T-helper 1 cell (primary cell): ENCODE measurements around the gene RBFOX1.

Experiments
- DNase-seq, 5 donors: peaks; one replicate each; pipeline ENCODE4 v3.0.0-alpha.2; 2012 to 2020
- total RNA-seq, 4 donors: gene quantifications; one replicate each; lab custom pipeline; 2026; lab: John Stamatoyannopoulos, UW

Gene RBFOX1
- total RNA-seq = 0 reads per million in 4 donors

DNA sequence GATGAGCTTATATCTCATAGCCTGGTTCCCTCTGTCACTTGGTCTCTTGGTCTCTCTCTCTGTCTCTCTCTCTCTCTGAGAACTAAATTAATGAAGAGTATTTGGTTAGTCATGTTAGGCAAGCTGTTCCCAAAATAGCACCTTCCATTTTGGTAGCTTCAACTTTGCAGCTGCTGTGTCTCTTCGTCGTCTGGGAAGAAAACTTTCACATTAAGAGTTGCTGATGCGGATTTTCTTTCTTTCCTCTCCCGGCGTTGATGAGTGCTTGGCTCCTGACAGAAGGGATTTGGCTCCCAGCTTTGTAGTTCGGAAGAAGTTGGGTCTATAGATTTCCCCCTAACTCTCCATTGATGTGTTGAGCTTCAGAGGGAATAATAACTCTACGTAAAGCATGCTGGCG lies at the start of gene RBFOX1:
Gene RBFOX1, plus strand, starts transcription at position 235 of the 400 bp plus-strand sequence.
- DNase-seq = no peak

DNA sequence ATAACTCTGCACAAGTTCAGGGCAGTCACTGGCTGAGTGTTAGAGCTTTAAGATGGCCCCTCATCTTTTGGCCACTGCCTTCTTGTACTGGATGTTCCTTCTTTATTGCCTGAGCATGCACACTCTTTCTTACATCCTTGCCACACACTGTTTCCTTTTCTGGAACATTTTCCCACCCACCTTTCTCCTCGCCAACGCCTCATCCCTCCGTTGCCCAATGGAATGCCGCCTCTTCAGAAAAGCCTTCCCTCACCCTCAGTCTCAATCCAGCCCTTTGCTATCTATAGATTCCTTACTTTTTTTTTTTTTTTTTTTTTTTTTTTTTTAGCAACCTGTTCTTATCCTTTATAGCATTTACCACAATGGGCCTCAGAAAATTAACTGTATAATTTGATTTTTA lies 47.9 kb upstream of the RBFOX1 start:
- DNase-seq = no peak

DNA sequence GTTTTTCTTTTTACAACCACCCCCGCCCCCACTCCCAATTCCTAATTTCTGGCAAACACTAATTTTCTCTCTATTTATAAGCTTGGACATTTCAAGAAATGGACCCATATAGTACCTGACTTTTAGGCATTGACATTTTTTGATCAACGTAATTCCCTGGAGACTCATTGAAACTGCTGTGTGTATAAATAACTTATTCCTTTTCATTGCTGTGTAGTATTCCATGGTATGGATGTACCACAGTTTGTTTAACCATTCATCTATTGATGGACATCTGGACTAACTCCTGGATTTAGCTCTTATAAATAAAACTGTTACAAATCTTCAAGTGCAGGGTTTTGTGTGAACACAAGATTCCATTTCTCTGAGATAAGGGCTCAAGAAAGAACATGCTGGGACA lies 47.1 kb upstream of the RBFOX1 start:
- no peak for DNase-seq

DNA sequence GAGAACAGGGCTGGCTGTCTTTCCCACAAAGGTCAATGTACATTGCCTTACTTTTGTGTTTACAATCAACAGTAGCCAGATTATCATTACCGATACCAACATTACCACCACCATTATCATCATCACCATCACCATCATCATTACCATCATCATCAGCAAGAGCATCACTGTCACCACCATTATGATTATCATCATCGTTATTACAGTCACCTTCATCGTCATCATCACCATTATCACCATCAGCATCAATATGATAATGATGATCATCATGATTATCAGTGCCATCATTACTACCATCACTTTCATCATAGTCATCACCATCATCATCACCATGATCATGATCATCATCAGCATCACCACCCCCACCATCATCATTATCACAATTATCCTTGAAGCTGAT lies 43.3 kb upstream of the RBFOX1 start:
- no peak for DNase-seq

DNA sequence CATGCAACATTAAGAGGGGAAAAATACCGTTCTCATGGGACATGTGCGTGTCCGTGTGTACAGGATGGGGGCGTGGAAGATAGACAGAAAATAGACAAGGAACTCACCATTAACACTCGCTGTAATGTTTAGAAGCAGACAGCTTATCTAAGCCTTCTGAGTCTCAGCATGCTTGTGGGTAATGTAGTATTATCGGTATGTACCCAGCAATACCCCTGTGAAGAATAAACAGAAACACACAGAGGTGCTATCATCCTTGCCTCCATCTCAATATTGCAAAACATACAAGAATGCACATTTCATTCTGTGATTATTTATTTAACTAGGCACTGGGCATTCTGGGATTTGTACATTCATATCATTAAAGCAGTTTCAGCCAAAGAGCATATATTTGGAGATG lies 42.0 kb upstream of the RBFOX1 start:
- DNase-seq = no peak

DNA sequence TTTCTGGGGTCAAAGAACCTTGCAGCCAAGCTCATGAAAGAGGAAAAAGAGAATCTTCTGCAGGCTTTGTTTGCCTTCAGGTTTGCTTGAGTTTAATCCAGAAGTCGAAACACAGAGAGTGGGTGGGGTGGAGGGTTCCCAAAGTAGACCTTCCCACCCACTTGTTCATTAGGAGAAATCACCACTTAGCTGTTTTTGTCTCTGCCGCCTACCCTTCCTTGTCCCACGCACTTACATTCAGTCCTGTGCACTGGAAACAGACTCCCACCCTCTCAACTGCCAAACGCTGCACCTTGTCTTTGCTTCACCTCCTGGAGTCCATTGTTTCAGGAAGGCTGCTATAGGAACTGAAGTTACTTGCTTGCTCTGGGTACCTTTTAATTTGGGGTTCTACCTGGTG lies 38.6 kb upstream of the RBFOX1 start:
- no peak for DNase-seq

DNA sequence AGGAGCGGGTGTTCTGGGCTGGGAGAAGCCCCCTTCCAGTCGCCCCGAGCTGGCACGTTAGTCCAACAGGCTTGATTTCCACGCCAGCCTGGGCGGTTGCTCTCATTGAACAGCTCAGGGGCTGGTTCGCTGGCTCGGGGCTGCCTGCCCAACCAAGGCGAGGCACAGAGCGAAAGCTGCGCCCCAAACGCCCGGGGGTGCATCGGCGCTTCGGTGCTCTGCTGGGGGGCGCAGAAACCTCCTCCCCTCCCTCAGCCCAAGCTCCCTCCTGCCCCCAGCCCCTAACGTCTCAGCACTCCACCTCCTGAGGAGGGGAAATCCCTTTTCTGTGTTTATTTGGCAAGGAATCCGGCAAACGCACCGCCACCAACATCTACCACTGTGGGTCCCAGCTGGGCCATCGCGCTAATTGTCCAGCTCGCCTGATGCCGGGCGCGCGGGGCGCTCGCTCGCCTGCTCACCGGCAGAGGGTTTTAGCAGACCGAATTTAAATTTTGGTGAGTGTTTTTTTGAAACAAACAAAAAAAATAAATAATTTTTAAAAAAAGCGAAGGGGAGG lies 29.5 kb upstream of the RBFOX1 start:
- no peak for DNase-seq

DNA sequence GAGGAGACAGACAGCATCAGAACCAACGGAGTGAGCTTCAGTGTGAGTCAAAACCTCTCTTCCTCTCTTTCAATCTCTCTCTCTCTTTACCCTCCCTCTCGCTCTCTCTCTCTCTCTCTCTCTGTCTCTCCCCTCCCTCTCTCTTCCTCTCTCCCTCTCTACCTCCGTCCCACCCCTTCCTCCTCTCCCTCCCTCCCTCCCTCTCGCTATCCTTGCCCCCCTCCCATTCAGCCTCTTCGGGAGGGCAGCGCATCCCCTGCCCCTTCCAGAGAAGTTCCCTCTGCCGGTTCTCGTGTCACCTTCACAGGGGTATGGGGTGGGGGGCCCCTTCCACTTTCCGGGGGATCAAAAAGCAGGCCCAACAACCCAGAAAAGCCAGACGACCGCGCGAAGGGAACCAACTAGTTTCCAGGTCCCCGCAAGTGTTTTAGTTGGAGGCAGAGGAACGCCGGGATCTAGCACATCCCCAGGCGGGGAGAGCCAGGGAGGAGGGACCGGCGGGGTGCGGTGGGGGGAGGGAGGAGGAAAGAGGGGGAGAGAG lies 28.9 kb upstream of the RBFOX1 start:
- no peak for DNase-seq

DNA sequence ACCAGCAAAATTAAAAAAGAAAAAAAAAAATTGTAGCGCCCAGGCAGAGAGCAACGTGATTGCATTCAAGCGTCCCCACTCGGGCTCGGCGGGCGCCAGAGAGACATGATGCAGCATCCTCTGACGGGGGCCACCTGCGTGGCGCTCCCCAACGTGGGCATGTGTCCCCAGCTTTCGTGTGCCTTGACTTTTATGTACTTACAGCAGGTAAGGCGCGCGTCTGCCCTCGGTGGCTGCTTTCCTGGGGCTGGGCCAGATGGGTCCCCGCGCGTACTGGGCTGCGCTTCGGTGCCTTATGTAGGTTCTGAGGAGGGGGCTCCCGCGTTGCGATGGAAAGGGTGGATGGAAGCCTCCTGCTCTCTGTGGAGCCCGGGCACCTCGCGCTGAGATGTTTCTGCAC lies 28.4 kb upstream of the RBFOX1 start:
- no peak for DNase-seq

DNA sequence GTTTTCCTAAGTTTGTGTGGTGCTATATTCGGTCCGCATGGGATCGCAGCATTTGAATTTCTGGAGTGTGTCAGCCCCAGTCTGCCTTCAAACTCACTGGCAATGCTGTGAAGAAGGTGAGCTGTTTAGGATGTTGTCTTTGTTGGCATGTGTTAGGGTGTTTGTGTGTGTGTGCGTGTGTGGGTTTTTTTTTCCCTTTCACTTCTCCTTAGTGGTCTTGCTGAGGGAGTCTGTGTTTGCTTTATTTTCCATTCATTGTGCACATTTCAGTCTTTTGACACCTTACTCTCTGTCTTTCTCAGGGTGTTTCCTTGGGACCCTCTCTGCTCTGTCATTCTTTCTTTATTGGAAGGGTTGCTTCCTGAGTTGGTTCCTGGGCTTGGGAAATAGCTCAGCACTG lies 27.7 kb upstream of the RBFOX1 start:
- no peak for DNase-seq

DNA sequence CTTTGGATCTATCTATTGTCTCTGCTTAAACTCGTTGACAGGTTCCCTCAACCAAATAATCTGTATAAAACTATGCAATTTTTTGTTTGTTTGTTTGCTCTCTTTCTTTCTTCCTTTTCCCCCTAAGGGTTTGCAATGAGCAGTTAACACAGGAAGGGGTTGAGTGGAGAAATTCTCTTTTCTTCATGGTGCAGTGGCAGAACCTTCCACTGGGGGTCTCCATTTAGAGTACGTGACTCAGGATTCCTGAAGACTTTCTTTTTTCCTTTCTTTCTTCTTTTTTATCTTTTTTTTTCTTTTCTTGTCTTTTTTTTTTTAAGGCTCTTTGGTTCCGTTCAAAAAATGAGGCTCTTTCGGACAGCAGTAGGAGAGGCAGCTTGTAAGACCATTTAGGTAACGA lies 19.5 kb upstream of the RBFOX1 start:
- DNase-seq = no peak

DNA sequence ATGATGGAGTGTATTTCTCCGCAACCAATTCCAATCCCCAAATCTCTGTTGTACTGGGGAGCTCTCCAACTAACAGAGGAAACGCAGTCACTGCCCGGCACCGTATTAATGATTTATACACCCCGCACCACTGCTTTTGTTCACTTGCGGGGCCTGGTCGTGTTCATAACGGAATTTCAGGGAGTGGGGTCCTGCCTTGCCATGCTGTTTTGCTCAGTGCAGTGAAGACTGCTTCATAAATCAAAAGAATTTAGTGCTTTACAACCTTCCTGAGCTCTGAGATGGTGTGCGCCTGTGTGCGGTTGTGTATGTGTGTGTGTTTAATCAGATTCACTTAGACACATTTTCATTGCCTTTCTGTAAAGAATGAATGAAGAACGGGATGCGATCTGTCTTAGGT lies 18.5 kb upstream of the RBFOX1 start:
- no peak for DNase-seq

DNA sequence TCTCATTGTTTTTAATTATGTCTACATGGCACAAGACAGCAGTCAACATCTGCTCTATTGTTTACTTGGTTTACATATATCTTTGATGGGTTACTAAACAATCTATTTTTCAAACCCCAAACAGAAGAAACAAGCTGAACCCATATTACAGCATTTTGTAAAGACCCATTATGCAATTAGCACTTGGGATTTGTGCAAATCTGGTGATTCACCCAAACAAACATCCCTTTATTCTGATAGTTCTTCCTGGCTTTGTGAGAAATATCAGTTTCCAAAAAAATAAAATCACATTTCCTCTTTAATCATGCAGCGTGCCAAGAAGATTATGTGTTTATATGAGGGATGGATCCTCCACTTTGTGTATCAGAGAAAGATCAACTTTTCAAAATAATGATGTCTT lies 16.8 kb upstream of the RBFOX1 start:
- DNase-seq = no peak

DNA sequence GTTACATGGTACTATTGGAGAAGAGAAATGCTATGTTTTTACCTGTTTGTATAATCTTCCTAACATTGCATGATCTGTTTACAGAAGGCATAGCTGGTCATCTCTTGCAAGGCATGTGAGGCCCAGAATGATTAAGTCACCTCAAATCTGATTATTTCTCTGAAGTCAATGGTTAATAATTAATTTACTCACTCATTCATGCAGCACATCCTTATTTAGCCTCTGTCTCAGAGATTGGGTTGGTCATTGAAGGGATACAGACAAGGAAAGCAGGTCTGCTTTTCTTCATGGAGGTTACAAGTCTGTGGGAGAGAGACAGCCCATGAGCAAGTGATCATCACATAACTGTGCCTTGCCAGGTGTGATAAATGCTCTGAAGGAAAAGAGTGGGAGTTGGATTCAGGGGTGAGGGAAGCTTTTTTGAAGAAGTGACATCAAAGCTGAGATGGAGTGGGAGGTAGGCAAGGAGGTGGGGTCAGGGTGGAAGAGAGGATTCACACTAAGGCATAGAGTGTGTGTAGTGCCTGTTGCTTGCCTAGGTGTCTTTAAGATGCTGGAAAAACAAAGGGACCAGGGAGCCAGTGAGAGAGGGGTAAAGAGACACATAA lies 16.3 kb upstream of the RBFOX1 start:
- DNase-seq = no peak

DNA sequence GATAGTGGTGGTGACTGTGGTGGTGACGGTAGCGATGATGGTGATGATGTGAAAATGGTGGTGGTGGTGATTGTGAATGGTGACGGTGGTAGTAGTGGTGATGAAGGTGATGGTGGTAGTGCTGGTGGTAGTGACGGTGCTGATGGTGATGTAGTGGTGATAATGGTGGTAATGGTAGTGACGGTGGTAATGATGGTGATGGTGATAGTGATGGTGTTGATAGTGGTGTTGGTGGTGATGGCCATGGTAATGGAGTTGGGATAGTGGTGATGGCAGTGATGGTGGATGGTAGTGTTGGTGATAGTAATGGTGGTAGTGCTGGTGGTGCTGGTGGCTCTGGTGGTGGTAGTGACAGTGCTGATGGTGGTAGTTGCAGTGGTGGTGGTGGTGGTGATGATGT lies 14.7 kb upstream of the RBFOX1 start:
- DNase-seq = no peak

DNA sequence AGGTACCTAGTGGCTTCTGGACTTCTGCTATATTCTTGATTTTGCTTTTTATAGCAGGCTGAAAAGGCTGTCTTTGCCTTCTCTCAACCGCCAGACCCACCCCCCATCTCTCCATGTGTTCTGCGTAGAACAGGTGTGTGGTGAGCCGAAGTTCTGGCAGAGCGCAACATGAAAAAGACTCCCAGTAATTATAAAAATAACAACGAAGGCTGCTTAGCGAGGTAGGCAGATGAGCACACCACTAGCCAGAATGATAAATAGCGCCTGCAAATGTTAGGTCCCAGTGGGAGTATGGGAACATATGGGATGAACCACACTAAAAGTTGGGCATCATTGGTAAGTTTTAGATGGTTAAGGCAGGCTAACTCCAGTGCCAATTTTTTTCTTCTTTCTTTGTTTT lies 14.0 kb upstream of the RBFOX1 start:
- no peak for DNase-seq

DNA sequence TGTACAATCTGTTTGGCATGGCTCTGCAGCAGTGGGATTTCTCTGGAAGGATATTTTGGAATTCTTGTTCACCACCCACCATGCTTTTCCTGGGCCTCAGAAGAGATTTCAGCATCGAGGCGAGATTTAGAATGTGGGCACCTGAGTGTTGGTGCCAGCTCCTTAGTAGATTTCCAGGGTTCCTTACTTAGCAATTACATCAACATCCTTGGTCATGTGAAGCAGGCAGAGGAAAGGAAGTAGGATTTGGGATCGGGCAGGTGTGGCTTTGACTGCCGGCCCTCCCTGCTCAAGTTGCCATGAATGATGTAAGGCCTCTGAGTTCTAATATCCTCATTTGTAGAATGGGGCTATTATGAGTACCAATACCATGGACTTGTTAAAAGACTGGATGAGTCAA lies 13.1 kb upstream of the RBFOX1 start:
- no peak for DNase-seq

DNA sequence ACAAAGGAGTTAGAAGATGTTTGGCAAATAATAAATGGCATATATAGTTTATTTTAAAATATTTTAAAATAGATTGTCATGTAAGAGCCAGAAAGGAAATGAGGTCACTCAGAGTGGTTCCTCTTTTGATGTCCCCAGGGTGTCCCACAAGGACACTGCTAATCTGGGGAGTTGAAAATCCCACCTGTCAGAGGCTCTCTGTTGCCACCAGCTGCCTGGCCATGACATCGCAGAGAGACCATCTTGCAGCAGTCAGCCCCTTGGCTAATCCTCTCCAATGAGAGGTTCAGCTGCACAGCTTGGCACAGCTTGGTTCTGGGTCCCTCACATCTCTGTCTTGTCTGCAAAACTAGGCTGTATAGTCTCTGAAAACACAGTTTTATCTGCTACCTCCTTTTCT lies 11.0 kb upstream of the RBFOX1 start:
- no peak for DNase-seq

DNA sequence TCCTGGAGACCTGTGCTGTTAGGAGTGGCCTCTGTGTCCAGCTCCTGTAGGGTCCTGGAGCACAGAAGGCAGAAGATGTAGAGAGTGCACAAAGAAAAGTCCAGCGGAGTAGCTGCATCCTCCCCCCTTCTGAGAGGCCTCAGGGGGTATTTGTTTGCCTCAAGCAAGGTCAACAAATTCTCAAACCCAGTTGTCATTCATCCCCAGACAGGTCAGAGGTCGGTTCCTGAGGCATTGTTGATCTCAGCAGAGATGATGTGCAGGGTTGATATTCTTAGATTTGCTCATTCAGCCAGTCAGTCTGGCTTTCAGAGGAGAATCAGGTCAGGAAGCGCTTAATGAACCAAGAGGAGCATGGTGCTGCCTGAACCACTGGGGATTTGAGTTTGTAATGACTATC lies 8.3 kb upstream of the RBFOX1 start:
- DNase-seq = no peak

DNA sequence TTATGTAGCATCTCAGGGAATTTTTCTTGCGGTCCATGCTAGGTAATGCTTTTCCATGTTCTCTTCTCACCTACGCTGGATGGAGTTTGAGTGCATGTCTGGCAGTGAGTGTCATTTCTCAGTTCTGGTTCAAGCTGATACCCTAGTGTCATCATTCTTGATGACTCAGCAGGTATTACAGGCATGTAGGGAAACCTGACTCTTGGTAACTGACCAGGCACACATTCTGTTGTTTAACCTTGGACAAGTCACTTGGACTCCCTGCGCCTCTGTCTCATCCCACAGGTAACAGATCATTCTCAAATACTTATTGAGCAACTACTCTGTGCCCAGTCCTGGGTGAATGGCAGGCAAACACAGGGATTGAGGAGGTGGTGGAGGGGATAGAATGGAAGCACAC lies 6.8 kb upstream of the RBFOX1 start:
- no peak for DNase-seq

DNA sequence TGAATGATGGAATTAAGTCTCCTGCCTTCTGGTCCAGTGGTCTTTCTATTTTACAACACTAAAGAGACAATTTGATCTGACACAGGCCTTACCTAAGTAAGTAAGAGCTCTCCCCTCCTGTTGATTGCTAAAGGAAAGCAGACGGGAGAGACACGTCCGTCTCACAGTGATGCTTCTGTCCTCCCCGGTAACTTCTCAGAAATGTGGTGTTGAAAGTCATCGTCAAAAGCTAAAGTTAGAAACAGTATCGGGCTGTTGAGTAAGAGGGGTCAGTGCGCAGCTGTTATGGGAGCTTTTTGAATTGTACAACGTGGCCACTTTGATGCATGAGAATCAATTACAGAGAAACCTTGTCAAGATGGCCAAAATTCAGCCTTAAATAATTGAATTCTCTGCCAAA lies 1.9 kb upstream of the RBFOX1 start:
- no peak for DNase-seq

DNA sequence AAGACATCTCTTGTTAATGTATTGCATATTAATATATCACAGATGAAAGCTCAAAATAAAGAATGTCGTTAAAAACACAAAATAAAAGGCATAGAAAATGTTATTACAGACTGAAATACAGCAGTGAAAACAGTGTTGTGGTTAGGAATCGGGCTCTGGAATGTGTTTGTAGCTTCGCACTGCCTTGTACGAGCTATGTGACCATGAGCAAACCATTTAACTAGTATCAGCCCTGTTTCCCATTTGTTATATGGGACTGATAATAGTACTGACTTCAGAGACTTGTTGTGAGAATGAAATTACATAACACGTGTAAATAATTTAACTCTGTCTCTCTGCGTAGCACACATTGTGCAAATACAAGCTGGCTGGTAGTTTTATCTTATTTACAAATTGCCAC lies 648 bp upstream of the RBFOX1 start:
- no peak for DNase-seq

DNA sequence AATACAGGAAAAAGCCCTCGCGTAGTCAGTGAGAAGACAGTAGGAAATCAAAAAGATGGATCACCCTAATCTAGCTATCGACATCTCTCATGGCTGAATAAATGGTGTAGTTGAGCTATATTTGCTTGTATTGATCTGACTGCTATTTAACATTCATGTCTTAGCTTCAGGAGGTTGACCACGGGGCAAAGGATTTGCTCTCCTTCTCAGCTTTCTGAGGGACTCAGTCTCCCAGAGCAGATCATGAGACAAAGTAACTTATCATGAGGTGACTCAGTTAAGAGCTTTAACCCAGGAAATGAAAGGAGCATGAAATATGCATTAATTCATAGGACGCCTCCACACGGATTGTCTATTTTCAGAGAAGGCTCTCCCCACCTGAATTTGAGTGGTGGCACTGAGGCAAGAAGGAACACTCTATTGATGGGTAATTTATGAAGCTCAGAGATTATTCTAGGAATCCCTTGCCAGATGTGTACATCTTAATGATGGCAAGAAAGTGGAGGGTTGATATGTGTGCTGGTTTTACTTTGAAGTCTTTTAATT lies 608 bp downstream of the RBFOX1 start:
- DNase-seq = no peak

DNA sequence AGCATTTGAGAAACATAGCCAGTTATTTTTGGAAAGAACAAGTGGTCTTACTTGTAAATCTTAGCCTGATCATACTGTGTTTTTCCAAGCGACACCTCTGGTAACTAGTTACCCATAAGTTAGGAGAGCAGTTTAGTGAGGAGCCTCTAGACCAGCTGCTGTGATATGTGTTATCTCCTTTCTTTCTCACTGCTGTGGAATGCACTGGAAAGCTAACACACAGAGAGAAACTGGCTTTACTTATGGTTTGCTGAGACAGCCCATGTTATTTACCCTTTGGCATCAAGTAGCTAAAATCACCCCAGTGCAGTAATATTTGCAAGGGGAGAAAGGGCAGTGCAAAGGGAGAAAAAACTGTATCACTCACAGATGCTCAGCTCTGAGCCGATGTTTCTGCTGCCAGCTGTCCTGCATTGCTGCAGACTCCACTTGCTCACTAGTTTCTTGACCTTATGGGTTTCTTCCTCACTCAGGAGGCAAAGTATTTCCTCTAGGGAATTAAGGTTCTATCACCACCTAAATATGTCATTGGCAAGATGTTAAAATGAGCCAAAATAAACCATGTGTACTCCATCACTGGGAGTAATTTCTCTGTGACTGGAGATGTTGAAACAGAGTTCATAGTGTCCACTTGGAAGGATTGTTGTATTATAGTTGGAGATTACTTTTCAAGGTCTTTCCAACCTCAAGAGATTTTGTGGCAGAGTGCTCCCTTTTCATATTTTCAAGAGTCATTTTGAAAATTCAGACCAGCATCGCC lies 2.3 kb downstream of the RBFOX1 start:
- DNase-seq = no peak
